ENCODE measurements around the gene CFD.
A peak's percentile ranks its signal among the peaks of the same experiment; 100 is the strongest.
"Not testable (repeated sequence)": the region's sequence is repeated elsewhere in the genome, so short reads cannot be mapped to it uniquely, and the experiment has no call there.

The CFD gene

DNA sequence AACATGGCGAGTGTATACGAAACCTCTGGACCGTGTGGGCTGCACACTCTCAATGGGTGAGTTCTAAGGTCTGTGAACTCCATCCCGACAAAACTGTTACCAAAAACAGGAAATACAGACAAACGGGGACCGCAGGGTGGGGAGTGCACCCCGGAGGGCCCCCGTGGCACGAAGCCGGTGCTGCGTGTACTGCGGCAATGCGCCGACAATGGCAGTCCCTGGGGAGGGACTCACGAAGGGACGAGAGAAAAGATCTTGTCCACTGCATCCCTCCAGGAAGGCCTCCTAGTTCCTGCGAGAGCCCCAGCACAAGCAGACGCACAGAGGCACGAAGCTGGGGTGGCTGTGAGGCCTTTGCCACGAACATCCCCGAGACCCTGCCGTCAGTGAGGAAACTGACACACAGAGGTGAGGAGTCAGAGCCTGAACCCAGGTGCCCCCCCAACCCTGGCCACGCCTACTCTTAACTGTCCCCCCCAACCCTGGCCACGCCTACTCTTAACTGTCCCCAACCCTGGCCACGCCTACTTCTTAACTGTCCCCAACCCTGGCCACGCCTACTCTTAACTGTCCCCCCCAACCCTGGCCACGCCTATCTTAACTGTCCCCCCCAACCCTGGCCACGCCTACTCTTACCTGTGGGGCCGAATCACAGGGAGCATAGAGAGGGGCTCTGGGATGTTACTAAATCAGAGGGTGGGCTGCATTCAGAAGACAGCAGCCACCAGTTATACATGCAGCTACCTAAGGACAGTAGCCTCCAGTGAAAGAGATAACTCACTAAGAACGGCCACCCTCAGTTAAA lies 29.3 kb downstream of the CFD start:
- DNase-seq (ENCODE audit: low read depth in 3 of 3), result peak in 1 of 3 experiments; percentile 43

DNA sequence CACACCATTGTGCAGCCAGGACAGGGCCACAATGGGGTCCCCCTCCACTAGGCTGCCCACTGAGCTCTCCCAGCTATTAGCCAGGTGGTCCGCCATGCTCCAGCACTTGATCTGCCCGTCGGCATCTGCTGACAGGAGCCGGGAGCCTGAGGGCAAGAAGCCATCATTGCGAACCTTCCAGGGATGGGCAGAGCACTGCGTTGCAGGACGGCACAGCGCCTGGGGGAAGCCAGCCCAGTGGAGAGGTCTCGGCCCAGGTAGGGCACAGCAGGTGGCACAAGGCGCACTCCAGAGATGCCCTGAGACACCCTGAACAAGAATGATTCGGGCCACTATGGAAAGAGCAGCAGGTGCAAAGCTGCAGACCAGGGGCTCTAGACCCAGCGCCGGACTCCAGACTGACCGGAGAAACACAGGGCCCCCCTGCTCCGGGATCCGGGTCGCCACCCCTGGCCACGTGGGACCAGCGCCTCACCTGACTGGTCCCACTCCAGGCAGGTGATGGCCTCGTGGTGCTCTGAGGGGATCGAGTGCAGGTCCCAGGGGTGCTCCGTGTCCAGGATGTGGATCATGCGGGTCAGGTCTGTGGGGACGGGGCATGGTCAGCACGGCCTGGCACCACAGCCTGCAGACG lies 30.3 kb downstream of the CFD start:
- DNase-seq (ENCODE audit: low read depth in 3 of 3), result no peak

DNA sequence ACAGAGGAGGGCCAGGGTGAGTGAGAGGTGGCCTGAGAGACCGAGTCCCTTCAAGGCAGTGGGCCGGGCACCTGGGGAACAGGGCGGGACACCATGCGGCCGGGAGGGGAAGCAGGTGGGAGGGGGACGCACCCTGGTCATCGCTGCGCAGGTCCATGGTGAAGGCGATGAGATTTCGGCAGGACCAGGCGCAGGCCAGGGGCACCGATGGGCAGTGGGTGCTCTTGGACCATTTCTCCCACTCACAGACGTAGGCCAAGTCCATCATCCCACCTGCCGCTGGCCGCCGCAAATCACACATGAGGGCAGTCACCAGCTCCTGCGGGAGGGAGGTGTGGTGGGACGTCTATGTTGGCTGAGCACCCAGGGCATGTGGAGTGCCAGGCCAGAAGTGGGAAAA lies 31.4 kb downstream of the CFD start:
- DNase-seq (ENCODE audit: low read depth in 3 of 3), result no peak

DNA sequence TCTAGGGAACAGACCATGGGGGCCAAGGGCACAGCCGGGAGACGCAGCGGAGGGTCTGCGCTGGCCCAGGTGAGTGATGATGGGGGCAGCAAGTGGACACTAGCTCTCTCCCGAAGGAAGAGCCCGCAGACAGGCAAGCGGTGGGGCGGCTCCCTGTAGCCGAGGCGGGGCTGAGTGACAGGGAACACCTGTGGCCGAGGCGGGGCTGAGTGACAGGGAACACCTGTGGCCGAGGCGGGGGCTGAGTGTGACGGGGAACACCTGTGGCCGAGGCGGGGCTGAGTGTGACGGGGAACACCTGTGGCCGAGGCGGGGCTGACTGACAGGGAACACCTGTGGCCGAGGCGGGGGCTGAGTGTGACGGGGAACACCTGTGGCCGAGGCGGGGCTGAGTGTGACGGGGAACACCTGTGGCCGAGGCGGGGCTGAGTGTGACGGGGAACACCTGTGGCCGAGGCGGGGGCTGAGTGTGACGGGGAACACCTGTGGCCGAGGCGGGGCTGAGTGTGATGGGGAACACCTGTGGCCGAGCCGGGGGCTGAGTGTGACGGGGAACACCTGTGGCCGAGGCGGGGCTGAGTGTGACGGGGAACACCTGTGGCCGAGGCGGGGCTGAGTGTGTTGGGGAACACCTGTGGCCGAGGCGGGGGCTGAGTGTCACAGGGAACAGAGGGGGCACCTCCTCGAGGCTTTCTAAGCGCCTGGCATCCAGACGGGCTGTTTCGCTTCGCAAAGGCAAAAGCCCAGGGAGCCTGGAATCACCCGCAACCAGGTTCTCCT lies 32.1 kb downstream of the CFD start:
- DNase-seq (ENCODE audit: low read depth in 3 of 3), result not testable (repeated sequence)

DNA sequence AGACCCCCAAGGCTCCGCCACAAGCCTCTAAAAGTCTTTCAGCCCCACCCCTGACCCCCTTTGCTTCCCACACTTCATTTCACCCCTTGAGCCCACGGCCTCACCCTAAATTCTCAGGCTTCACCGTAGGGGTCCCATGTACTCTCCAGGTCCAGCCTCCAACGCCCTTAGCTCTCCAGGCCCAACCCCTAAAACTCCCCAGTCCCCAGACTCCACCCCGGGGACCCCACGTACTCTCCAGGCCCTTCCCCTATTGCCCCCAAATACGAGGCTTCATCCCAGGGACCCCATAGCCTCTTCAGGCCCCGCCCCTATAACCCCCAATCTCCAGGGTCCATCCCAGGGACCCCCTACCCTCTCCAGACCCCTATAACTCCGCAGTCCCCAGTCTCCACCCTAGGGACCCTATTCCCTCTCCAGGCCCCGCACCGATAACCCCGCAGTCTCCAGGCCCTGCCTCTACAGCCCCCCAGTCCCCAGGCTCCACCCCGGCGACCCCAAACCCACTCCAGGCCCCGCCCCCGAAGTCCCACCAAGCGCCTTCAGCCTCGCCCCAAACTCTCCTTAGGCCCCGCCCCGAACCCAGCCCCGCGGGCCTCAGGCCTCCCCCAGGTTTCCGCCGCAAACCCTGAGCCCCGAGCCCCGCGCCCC lies 32.9 kb downstream of the CFD start:
- no peak for DNase-seq (ENCODE audit: low read depth in 3 of 3)

DNA sequence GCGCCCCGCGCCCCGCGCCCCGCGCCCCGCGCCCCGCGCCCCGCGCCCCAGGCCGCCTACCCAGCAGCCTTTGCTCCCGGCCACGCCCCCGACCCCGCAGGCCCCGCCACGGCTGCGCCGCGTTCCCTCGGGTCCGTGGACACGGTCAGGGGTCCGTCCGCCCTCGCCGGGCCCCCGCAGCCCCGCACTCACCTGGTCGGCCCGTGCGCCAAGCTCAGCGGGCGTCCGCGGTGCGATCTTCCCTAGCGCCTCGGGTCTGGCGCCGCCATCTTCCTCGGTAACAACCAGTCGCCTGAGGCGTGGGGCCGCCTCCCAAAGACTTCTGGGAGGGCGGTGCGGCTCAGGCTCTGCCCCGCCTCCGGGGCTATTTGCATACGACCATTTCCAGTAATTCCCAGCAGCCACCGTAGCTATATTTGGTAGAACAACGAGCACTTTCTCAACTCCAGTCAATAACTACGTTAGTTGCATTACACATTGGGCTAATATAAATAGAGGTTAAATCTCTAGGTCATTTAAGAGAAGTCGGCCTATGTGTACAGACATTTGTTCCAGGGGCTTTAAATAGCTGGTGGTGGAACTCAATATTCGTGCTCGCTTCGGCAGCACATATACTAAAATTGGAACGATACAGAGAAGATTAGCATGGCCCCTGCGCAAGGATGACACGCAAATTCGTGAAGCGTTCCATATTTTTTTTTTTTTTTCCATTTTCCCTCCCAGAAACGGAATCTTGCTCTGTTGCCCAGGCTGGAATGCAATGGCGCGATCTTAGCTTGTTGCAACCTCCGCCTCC lies 33.6 kb downstream of the CFD start, which contains the start of the genes MED16 and RNU6-9:
Gene MED16 (minus strand): TSS at position 294 of the 796 bp plus-strand sequence. CDS start 2,056 bp downstream, outside the sequence.
Gene RNU6-9 (plus strand): TSS at position 591 of the 796 bp plus-strand sequence.
- peak; percentile 75 to 87 (median 81) for DNase-seq (ENCODE audit: low read depth in 3 of 3)

DNA sequence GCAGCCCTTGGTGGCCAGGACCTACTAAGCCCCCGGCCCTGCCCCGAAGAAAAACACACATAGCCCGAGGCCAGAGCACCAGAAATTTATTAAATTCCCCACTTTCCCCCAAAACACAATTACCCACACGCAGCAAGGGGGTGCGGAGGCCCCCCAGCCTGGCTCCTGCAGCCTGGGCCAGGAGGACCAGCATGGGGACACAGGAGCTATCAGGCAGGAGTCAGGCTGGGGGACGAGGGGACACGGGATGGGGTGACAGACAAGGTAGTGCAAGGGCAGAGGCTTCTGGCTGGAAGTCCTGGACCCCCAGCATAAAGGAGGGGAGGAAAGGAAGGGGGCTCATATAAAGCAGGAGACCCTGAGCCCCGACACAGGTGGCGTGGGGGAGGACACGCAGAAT lies 37.0 kb downstream of the CFD start:
- DNase-seq (ENCODE audit: low read depth in 3 of 3), result no peak

DNA sequence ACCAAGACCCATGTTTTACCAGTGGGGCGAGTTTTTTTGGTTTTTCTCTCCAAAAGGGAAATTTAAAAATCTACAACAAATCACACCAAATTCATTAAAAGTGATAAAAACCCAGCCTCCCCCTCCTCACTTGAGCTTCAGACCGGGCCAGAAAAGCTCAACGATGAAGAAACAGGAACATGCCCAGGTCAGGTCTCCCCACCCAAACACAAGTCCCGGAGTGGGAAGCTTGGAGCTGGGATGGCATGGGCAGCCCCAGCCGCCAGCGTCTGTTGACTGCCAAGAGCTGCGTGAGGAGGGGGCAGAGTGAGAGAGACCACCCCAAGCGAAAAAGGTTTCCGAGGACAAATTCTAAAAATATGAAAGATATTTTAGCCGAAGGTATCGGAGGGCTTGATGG lies 37.5 kb downstream of the CFD start:
- DNase-seq (ENCODE audit: low read depth in 3 of 3), result no peak

DNA sequence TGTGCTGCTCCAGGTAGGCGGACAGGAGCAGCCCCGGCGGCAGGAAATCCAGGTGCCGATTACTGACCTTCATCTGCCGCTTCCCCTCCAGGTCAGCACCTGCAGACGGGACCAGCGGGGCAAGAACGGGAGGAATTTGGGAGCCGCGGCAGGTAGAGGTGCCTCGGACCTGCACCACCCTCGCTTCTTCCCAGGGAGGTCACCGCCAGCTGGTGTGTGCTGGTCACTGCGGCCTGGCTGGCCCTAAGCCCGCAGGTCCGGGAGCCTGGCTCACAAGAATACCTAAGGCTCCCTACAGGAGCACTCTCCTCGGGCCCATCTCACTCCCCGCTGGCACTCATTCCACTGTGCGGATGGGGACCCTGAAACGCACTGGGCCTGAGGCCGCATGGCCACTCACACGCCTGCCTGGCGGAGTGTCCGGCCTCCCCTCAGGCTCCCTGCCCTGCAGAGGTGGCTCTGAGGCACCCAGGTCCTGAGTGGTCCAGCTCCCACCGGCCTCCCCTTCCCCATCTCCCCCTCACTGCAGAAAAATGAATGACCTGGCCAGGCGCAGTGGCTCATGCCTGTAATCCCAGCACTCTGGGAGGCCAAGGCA lies 38.1 kb downstream of the CFD start:
- no peak for DNase-seq (ENCODE audit: low read depth in 3 of 3)

DNA sequence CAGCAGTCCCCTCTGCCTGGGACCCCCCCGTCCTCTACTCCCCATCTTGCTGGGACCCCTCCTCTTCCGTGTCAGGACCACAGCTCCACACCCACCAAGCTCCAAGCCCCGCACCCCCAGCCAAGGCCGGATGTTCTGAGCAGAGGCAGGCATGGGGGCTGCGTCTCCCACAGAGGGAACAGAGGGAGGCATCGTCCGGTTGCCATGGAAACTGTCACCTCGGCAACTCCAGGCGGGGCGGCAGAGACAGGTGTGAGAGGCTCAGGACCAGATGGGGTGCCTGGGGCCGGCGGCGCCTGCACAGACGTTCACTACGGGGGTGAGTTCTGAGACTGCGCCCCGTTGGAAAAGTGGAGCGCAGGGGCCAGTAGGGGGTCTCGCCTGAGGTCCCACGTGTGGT lies 39.2 kb downstream of the CFD start:
- no peak for DNase-seq (ENCODE audit: low read depth in 3 of 3)

DNA sequence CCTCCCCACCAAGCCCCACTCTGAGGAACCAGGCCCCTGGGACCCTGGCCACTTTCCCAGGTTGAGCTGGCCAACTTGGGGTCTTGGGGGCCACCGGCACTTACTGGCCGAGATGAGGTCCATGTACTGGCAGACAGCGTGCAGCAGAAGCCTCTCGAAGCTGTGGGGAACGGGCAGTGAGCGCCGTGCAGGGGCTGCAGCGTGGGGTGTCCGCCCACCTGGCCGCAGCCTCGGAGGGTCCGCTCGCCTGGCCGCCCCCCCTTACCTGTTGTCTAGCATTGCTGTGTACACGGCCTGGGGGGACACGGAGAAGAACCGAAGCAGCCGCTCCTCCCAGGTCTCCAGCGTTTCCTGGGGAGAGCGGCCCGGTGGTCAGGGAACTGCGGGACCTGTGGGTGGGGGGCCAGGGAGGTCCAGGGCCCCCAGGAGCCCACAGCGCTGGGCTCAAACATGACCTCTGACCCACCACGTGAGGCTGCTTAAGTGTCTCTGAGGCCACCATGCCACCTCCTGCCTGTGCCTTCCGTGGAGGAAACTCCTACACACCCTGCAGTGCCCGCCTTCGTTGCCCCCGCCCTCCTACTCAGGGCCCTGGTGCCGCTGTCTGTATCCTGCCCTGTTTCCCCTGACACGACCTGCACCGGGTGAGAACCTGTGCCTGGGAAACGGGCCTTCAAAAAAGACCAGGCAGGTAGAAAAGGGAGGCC lies 40.0 kb downstream of the CFD start:
- DNase-seq (ENCODE audit: low read depth in 3 of 3), result no peak

DNA sequence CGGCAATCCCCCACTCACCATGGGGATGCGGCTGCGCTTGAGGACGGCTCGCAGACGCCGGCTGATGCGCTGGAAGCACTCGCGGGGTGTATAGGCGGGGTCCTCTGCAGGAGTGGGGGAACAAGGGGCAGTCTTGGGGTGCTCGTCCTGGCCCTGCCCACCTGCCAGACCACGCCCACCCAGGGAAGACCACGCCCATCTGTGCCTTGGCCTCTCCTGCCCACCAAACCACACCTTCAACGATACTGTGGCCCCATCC lies 40.5 kb downstream of the CFD start:
- no peak for DNase-seq (ENCODE audit: low read depth in 3 of 3)

DNA sequence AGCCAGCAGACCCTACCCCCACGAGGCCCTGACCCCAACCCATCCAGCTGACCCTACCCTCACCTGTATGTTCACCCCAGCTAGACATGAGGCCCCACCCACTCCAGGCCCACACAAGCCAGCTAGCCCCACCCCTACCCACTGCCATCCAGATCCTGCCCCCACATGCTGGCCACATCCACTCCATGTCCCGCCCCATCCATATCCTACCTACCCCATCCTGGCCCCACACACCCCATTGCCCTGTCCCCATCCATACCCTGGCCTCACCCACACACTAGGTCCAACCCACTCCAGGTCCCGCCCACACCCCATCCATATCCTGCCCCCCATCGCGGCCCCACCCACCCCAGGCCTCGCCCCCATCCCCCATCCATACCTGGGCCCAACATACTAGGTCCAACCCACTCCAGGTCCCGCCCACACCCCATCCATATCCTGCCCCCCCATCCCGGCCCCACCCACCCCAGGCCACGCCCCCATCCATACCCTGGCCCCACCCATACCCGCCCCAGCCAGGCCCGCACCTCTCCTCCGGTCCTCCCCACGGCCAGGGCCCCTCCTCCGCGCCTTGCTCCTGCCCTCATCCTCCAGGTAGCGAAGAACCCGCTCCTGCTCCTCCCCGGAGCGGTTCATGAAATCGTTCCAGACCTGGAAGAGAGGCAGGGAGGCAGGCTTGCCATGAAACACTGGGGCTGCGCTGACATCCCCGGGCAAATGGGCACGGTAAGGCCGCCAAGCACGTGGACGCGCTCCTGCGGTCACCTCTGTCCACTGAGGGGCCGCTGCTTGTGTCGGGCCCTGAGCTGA lies 41.0 kb downstream of the CFD start:
- DNase-seq (ENCODE audit: low read depth in 3 of 3), result no peak

DNA sequence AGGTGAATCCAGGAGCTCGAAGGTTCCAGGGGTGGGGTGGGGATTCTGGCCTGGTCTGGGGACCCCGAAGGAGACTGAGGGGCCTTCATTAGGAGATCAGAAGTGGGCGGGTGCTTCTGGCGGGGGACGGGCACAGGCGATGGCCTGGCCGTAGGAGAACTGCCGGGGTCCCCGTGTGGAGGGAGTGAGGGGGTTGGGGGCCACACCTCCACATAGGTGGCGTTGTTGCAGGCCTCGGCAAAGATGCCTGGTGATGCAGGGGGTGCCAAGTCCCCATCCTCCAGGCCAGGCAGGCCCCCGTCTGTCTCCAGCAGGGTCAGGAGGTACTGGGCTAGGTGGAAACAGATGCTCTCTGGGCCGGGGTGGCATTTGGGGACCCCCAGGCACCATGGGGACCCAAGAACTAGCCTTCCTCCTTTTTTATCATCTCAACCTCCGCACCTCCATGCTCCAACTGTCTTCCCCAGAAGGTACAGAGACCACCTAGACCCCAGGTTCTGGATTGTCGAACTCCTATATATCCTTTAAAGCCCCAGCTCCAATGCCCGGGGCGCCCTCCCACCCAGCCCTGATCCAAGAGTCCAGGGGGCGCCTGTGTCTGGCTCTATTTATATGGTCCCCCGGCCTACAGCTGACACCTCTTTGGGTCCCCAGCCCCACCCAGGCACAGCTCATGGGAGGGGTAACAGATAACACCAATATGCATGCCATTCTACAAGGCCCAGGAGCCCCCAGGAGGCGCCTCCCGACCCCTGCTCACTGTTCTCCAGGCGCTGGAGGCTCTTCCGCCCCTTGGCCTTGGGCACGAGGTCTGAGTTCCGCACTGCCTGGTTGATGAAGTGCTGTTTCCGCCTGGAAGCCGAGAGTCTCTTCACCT lies 42.0 kb downstream of the CFD start:
- DNase-seq (ENCODE audit: low read depth in 3 of 3), result no peak

DNA sequence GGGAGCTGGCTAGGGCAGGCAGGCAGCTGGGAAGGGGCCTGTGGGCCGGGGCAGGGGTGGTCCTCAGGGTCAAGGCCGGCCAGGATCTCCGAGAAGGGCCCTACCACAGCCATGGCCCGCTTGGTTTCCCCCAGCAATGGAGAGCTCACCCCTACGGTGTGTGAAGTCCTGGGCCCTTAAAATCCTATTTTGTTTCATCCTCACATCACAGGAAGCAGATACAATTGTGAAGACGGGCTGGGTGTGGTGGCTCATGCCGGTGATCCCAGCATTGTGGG lies 42.6 kb downstream of the CFD start:
- DNase-seq (ENCODE audit: low read depth in 3 of 3), result no peak

DNA sequence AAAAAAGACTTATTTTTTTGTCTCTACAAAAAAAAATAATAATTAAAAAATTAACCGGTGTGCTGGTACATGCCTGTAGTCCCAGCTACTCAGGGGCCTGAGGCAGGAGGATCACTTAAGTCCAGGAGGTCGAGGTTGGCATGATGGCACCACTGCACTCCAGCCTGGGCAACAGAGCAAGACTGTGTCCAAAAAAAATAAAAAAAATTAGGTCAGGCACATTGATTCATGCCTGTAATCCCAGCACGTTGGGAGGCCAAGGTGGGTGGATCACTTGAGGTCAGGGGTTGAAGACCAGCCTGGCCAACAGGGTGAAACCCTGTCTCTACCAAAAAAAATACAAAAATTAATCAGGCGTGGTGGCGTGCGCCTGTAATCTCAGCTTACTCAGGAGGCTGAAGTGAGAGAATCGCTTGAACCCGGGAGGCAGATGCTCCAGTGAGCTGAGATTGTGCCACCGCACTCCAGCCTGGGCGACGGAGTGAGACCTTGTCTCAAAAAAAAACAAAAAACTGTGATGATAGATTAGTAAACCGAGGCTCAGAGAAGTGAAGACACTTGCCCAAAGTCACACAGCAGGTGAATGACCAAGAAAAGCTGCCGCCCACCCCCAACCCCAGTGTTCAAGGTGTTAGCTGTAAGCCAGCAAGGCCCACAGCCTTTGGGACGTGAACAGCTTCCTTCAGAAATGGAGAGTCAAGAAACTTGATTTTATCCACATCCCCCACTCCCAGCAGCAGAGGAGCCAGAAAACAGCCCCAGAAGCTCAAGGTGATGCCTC lies 43.2 kb downstream of the CFD start:
- DNase-seq (ENCODE audit: low read depth in 3 of 3), result no peak

DNA sequence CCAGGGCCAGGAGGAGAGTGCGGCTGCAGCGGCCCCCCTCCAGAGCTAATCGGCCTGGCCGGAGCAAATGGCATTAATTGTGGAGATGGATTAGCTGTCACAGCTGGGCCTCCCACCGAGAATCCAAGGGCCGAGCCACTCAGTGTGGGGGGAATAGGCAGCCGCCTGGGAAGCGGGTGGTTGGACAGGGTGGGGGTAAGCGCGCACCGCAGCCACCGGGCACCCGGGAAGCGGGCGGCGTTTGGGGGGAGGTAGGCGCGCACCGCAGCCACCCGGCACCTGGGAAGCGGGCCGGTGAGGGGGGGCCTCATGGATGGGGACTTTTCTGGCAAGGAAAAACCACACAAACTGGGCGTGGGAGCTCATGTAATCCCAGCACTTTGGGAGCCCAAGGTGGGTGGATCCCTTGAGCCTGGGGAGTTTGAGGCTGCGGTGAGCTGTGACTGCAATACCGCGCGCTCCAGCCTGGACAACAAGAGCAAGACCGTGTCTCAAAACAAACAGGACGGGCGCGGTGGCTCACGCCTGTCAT lies 43.9 kb downstream of the CFD start:
- no peak for DNase-seq (ENCODE audit: low read depth in 3 of 3)

DNA sequence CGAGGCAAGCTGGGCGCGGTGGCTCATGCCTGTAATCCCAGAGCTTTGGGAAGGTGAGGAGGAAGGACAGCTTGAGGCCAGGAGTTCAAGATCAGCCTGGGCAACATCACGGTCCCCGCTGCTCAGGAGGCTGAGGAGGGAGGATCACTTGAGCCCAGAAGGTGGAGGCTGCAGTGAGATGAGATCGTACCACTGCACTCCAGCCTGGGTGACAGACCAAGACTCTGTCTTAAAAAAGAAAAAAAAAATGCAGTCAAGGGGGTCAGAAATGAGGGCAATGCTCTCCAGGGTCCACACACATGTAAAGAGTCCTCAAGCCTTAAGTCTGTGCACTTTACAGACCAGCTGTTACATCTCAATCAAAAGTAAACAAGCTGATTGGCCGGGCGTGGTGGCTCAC lies 45.1 kb downstream of the CFD start:
- no peak for DNase-seq (ENCODE audit: low read depth in 3 of 3)

Data from stimulated activated CD4-positive, alpha-beta T cell treated with anti-CD3 and anti-CD28 coated beads, TNF-alpha, amount 100 ng/mL, for 24 hours (primary cell).